Central memory CD4-positive, alpha-beta T cell (primary cell): ENCODE data around the gene PARD6B.
"Not testable (repeated sequence)": the region's sequence is repeated elsewhere in the genome, so short reads cannot be mapped to it uniquely, and the experiment has no call there.

Experiments used
- DNase-seq: peaks from one replicate; pipeline ENCODE4 v3.0.0; 2022

The PARD6B gene

GRCh38 chr20:50746138-50746940 lies 15.0 kb downstream of the PARD6B start:
- no peak for DNase-seq

- DNase-seq, result no peak
Measured at GRCh38 chr20:50747275-50747674, 15.9 kb downstream of the PARD6B start.

GRCh38 chr20:50750145-50750671 lies 18.8 kb downstream of the PARD6B start:
- no peak for DNase-seq

- no peak for DNase-seq
Measured at GRCh38 chr20:50753152-50753551, 21.8 kb downstream of the PARD6B start.

GRCh38 chr20:50754420-50754819 lies 23.0 kb downstream of the PARD6B start:
- no peak for DNase-seq

- no peak for DNase-seq
Measured at GRCh38 chr20:50756447-50756846, 25.1 kb downstream of the PARD6B start.

GRCh38 chr20:50758469-50758868 lies 27.1 kb downstream of the PARD6B start:
- DNase-seq, result no peak

- DNase-seq, result no peak
Measured at GRCh38 chr20:50758992-50759391, 27.6 kb downstream of the PARD6B start.

GRCh38 chr20:50759678-50760077 lies 28.3 kb downstream of the PARD6B start:
- DNase-seq, result no peak

GRCh38 chr20:50762045-50762422 lies 30.7 kb downstream of the PARD6B start:
- DNase-seq, result no peak

GRCh38 chr20:50762435-50763220 lies 31.2 kb downstream of the PARD6B start:
- DNase-seq, result no peak

- DNase-seq, result not testable (repeated sequence)
Measured at GRCh38 chr20:50763550-50764458, 32.4 kb downstream of the PARD6B start.

GRCh38 chr20:50765251-50765650 lies 33.9 kb downstream of the PARD6B start:
- DNase-seq, result not testable (repeated sequence)

GRCh38 chr20:50765674-50766073 lies 34.3 kb downstream of the PARD6B start:
- DNase-seq, result no peak

GRCh38 chr20:50766955-50767809 lies 35.8 kb downstream of the PARD6B start:
- not testable (repeated sequence) for DNase-seq

- DNase-seq, result not testable (repeated sequence)
Measured at GRCh38 chr20:50768991-50769390, 37.6 kb downstream of the PARD6B start.

- not testable (repeated sequence) for DNase-seq
Measured at GRCh38 chr20:50769551-50770085, 38.2 kb downstream of the PARD6B start.

- not testable (repeated sequence) for DNase-seq
Measured at GRCh38 chr20:50771419-50772080, 40.2 kb downstream of the PARD6B start.

GRCh38 chr20:50772420-50773185 lies 41.2 kb downstream of the PARD6B start:
- DNase-seq, result no peak

GRCh38 chr20:50774515-50774914 lies 43.1 kb downstream of the PARD6B start:
- DNase-seq, result no peak
